GM10248 (cell line): ENCODE data around the gene YPEL1.

Experiments used
- CTCF ChIA-PET: fragments of 300-600 bp; sonication (Branson Sonifier 250); formaldehyde crosslinking; extraction: SDS; loops from one replicate; lab custom pipeline; 2021; ENCODE audit warnings: antibody characterized with exemption; lab: Yijun Ruan, JAX
- POLR2A ChIA-PET: fragments of 350-650 bp; sonication (Branson Sonifier 250); formaldehyde crosslinking; extraction: SDS; loops from one replicate; lab custom pipeline; 2020; ENCODE audit warnings: antibody characterized with exemption; lab: Yijun Ruan, JAX
- DNase-seq: peaks from one replicate; pipeline ENCODE4 v3.0.0; 2012; ENCODE audit errors: extremely low spot score
- TF ChIP-seq, protein P1 (sequence below): IDR thresholded peaks from 2 replicates; pipeline ENCODE4 v1.5.1; 2012; ENCODE audit warnings: mild to moderate bottlenecking, low read depth; ENCODE audit errors: extremely low read depth, missing control alignments, control extremely low read depth

The YPEL1 gene

DNA sequence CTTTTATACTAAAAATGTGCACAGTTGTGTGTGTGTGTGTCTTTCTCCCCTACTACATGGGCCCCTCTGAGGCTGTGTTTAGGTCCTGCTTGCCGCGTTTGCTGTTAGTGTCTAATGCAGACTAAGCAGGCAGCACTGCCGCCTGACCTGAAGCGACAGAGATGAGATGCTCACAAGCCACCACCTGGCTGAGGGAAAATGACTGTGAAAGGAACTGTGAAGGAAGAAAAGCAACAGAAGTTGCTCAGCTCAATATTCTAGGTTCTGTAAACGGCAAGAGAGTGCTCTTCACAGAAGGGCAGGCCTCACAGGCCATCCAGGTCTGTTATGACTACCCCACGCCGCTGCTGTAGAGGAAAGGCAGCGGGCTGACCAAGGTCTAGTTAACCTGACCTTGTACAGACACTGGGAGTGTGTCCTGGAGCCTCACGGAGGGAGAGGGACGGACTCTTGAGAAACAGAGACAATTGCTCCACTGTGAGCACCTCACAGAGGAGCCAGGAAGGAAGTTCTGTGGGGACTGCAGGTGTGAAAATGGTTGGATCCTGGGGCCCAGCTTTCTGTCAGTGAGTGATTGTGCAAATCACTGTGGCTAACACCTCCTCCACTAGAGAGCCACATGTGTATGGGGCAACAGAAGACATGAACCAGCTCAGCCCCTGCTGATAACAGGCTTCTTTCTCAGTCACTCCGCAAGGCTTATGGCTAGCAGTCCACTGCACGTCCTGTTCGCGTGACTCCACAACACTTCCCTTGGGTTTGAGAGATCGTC lies 31.3 kb upstream of the YPEL1 start:
- peak; percentile 67 for DNase-seq
- TF ChIP-seq, protein P1, sequence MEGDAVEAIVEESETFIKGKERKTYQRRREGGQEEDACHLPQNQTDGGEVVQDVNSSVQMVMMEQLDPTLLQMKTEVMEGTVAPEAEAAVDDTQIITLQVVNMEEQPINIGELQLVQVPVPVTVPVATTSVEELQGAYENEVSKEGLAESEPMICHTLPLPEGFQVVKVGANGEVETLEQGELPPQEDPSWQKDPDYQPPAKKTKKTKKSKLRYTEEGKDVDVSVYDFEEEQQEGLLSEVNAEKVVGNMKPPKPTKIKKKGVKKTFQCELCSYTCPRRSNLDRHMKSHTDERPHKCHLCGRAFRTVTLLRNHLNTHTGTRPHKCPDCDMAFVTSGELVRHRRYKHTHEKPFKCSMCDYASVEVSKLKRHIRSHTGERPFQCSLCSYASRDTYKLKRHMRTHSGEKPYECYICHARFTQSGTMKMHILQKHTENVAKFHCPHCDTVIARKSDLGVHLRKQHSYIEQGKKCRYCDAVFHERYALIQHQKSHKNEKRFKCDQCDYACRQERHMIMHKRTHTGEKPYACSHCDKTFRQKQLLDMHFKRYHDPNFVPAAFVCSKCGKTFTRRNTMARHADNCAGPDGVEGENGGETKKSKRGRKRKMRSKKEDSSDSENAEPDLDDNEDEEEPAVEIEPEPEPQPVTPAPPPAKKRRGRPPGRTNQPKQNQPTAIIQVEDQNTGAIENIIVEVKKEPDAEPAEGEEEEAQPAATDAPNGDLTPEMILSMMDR, result peak; percentile 24
- CTCF ChIA-PET, result interaction anchor here (1.3 to 2.2 kb wide), 3 partner anchors 50 to 186 kb away, joined by 3 to 5 read pairs (median 4); partner anchors contain the start of gene PPM1F
- POLR2A ChIA-PET, result no interaction called here

DNA sequence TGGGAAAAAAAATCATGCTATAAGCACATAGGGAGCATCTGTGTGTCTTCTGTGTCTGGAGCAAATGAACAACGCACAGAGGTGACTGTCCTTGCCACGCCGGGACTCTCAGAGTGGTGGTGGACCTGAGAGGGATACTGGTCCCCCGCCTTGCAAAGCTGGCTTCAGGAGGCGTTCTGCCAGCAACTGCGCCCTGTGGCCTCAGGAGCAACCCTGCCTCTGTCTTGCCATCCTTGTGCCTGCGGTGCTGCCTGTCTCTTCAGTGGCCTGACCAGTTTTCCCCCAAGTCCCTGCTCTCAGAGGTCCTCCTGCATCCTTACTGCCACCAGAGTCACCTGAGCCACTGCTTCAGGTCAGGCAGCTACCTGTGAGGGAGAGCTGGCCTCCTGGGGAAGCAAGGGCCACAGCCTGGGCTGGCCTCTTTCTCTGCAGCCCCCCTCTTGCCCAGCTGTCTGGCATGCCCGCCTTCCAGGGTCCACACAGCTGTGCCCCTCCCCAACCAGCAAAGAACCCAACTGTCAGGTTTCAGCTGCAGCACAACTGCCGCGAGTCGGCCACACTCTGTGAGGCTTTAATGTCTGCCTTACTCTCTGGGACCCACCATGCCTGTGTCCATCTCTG lies 30.4 kb upstream of the YPEL1 start:
- ChIA-PET POLR2A (interaction anchor here (0.5 kb wide), 1 partner anchor 53 kb away, joined by 3 read pairs; no protein-coding TSS in a partner anchor), CTCF (interaction anchor here (1.3 to 2.2 kb wide), 3 partner anchors 50 to 186 kb away, joined by 3 to 5 read pairs (median 4); partner anchors contain the start of gene PPM1F)
- no peak for DNase-seq
- TF ChIP-seq, protein P1, result no peak

DNA sequence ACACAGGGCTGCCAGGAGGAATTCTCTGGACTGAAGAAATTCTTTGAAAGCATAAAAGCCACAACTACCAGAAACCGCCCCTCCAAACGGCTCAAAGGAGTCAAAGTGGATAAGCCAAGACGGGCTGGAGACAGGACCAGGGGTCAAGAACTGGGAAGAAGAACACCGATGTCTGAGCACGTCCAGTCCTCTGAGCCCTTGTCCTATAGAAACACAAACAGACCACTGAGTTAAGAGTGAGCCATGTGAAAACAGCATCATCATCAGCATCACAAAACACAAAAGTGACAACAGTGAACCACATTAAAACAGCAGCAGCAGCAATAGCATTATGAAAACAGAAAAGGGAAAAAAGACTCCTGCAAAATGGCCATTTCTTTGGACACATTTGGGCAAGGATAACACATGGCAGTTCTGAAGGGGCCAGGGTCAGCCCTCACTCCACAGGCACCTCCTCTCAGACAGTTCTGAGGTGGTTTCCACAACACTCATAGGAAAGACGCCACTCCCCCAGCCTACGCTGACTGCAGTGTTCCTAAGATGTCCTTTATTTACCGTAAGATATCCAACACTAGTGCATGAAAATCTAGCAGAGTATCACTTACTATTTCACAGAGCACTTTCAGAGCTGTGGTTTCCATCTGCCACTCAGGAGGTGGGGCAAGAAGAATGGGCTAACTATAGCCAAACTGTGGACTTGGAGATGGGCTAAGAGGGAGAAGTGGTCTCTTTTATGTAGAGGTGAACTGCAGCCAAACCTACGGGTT lies 28.6 kb upstream of the YPEL1 start:
- no peak for DNase-seq
- ChIA-PET POLR2A (no interaction called here), CTCF (interaction anchor here (0.8 to 1.1 kb wide), 3 partner anchors 174 to 189 kb away, joined by 3 to 6 read pairs (median 3); partner anchors contain the start of gene PPM1F)

DNA sequence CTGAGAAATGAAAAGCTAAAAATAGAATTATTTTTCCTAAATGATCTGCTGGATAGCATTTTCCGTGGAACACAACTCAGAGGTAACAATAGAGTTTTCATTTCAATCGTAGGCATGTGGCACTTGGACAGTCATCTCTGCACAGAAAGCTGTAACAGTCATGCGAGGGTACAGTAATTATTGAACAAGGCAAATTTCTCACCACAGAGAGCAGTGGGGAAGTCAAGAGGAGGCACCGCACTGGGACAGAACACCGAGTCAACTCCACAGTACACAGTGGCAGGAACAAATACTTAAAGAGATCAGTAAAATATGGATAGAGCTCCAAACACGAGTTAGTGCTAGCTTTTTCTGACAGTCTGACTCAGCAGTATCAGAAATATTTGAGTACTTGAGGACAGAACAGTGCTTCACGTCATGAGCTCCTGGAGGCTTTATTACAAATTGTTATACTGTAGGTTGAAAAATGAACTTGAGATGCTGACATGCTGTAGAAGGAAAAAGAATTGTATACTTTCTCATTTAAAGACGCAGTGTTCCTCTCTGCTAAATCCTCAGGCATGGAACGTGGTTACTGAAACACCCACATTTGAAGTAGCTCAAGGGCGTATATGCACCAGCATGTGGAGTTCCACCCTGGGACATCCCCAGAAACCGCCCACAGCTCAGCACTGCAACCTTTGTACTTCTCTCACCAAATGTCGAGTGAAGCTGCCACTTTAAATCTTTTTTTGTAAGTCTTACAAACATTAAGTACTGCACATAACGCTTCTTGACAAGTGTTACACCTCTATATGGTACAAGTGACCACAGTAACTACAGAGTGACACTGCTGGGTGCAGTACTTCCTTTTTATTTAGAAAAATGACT lies 27.4 kb upstream of the YPEL1 start:
- ChIA-PET POLR2A (interaction anchor here (0.6 to 0.9 kb wide), 5 partner anchors 11 to 1009 kb away, joined by 3 to 6 read pairs (median 3); no protein-coding TSS in a partner anchor), CTCF (interaction anchor here (0.6 to 1.4 kb wide), 6 partner anchors 9 to 190 kb away, joined by 3 to 6 read pairs (median 4); partner anchors contain the start of gene PPM1F)
- TF ChIP-seq, protein P1, result no peak
- DNase-seq, result peak; percentile 70

More for the DNA sequence above, 28.6 kb upstream of the YPEL1 start:
- TF ChIP-seq, protein P1, result no peak

GRCh38 chr22:21761994-21762680 lies 26.5 kb upstream of the YPEL1 start:
- ChIA-PET CTCF (interaction anchor here (0.9 to 1.4 kb wide), 4 partner anchors 9 to 115 kb away, joined by 3 to 5 read pairs (median 4); no protein-coding TSS in a partner anchor), POLR2A (interaction anchor here (0.7 kb wide), 1 partner anchor 41 kb away, joined by 4 read pairs; no protein-coding TSS in a partner anchor)
- DNase-seq, result no peak
- TF ChIP-seq, protein P1, result no peak
